Right forelimb (tissue), 1 donor: ENCODE measurements around the gene RASD1.
A peak's percentile ranks its signal among the peaks of the same experiment; 100 is the strongest.

Experiments used
- DNase-seq: peaks from one replicate; pipeline ENCODE4 v3.0.0-alpha.2; 2018

Gene RASD1

GRCh38 chr17:17509601-17510425, 13.6 kb upstream of the RASD1 start:
- DNase-seq, result no peak

- DNase-seq, result peak; percentile 44
These were observed 12.7 kb upstream of the RASD1 start for GRCh38 chr17:17508646-17509591.

DNA sequence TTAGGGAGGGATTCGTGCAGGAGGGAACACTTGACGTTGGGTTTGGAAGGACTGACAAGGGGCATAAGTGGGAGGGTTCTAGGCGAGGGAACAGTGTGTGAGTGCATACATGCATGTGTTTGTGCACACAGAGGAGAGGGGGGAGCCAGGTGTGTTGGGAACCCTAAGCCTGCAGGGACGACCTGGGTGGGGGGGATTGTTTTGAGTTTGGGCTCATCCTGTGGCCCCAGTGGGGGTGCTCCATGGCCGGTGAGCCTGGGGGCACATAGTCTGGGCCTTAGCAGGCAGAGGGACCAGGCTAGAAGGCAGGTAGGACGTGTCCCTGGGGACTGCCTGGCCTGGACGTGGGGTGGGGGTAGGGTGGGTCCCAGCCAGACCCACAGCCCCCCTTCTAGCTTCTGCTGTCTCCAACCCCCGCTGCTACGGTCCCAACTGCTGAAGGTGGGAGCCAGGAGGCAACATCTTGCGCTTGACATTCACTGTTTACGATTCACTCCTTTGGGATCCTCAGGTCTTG, 11.9 kb upstream of the RASD1 start:
- peak; percentile 19 for DNase-seq

DNA sequence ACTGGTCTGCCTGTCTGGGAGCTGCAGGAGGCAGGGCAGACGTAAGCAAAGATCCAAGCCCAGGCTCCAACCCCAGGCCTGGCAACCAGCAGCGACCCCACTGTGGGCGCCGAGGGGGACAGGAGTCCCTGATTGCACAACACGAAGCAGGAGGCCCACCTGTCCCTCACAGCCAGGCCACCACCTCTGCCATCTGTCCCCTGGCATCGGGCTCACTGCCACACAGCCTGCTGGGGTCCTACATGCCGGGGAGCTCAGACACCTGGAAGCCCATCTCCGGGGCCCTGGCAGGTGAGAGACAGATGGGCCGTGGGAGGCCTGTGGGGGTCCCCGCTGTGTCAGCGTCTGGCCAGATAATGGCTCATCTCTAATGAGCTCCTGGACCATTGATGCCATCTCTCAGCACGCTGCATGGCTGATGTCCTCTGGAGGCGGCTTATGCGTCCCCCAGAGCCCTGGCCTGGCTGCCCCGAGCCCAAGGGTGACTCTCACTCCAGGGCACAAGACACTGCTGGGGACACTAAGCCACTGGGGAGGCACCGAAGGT, 11.3 kb upstream of the RASD1 start:
- DNase-seq, result no peak

- DNase-seq, result no peak
These were observed 10.8 kb upstream of the RASD1 start for GRCh38 chr17:17506893-17507464.

- no peak for DNase-seq
These were observed 10.1 kb upstream of the RASD1 start for GRCh38 chr17:17506181-17506741.

GRCh38 chr17:17505610-17506171, 9.5 kb upstream of the RASD1 start:
- DNase-seq, result no peak

GRCh38 chr17:17505151-17505550, 9.0 kb upstream of the RASD1 start:
- DNase-seq, result no peak

DNA sequence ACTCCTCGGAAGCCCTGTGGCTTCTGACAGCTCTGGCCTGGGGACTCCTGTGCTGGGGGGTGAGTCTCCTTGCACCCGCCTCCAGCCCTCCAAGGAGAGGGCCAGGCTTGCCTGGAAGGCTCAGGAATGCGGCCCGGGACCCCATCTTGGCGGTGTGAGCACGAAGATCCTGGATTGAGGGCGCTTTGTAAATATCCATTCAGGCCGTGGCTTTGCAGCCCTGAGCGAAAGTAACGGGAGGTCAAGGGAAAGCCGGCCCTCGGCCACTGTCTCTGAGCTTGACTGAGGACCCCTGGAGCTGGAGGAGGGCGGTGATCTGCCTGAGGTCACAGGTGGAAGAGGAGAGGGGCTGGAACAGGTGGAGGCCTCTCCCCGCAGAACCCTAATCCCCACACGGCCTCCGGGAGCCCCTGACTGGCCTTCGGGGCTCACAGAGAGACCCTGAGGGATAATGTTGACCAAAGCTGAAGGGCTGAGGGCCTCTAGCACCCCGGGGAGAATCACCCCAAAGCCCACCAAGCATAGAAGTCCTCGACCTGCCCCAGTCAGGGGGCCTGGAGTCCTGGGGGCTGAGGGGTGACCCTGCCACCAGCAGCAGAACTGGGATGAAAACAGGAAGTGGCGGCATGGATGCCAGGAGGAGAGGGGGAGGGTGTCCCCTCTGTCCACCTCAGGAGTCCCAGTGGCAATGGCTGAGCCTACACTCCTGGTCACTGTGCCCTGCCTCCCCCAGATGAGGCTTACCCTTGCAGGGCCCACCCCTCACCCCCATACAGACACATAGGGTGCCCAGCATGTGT, 8.3 kb upstream of the RASD1 start:
- no peak for DNase-seq

DNA sequence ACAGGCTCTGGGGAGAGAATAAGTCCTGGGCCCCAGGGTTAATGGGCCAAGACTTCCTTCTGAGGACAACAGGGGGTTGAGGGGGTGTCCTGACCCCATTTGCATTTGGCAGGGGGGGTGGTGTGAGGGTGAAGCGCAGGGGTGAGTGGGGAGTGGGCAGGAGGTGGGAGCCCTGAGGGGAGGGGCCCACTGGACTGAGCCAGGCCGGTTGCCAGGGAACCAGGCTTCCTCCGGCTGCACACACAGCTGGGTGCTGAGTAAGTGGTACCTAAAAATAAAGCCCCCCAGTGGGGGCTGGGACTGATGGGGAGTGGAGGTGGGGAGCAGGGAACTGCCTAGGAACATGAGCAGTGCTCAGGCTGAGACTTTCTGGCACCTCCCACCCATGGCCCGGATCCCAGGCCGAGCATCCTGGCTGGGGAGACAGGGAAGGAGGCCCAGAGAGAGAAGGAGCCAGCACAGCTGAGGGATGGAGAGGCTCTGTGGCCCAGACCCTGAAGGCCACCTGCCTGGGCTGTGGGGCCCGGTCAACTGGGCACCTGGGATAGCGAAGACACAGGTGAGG, 7.5 kb upstream of the RASD1 start:
- DNase-seq, result peak; percentile 82

- DNase-seq, result no peak
These were observed 6.8 kb upstream of the RASD1 start for GRCh38 chr17:17502741-17503565.

DNA sequence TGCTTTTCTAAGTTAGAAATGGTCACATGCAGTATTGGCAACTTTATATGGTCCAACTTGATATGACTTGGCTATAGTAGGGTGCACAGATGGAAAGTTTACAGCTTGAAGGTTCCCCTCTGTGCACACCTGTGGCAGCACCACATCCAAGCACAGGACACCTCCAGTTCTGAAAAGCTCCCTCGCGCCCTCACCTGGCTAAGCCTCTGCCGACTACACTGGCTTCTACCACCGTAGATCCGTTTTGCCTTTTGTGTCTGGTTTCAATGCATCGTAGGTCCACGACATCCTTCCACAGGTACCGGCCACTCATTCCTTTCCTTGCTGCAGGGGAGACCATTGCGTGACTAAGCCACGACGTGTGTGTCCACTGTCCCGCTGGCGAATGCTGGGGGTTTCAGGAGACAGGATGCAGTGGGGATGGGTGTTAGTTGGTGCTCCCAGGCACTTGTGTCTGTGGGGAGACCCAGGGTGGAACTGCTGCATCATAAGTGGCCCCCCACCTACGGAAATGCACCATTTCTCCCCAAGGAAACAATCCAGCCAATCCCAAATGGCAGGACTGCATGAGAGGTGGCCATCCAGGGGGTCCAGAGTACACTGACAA, 4.9 kb upstream of the RASD1 start:
- DNase-seq, result no peak

- no peak for DNase-seq
These were observed 3.4 kb upstream of the RASD1 start for GRCh38 chr17:17499402-17500145.

- DNase-seq, result no peak
These were observed 2.6 kb upstream of the RASD1 start for GRCh38 chr17:17498606-17499301.

- DNase-seq, result no peak
These were observed 1.8 kb upstream of the RASD1 start for GRCh38 chr17:17497845-17498520.

- DNase-seq, result peak; percentile 42
These were observed 1.1 kb upstream of the RASD1 start for GRCh38 chr17:17497065-17497844.
